Stimulated activated CD8-positive, alpha-beta memory T cell treated with anti-CD3 and anti-CD28 coated beads, Interleukin-7, amount 100 ng/mL, for 24 hours (primary cell): ENCODE measurements around the gene B3GALNT1.
"Not testable (repeated sequence)": the region's sequence is repeated elsewhere in the genome, so short reads cannot be mapped to it uniquely, and the experiment has no call there.

Experiments used
- DNase-seq: peaks from one replicate; pipeline ENCODE4 v3.0.0-alpha.2; 2020; ENCODE audit warnings: low read depth

Gene B3GALNT1

DNA sequence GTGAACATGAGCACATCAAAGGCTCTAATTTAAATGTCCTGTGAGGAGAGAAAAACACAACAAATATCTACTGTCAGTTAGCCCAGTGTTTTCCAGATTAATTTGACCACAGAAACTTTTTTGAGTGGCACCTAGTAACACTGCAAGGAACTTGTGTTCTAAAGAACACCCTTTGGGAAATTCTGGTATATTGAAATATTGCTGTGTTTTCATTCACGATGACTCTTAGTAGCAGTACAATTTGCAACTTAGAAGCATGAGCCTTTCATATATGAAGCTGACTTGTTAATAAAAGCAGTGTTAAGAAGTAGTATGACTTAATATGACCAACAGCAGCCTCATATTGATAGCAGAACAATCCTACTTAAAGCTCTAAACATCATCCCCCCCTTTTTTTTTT is 32.0 kb downstream of the B3GALNT1 start:
- no peak for DNase-seq

DNA sequence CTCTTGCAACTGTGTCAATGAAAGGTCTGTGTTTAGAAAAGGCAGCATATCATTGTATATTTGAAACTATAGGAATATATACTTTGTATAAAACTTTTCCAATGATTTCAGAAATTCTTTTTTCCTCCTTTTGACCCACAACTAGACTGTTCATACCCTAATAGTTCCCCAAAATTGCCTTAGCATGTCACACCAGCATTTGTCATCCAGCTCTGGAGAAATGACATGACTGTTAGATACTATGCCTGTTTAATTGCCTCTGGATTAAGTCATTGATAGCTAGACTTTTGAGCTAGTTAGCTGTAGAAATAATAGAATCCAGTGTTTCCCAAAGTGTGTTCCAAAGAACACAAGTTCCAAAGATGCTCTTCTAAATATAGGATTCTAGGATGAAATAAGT is 32.4 kb downstream of the B3GALNT1 start:
- no peak for DNase-seq

DNA sequence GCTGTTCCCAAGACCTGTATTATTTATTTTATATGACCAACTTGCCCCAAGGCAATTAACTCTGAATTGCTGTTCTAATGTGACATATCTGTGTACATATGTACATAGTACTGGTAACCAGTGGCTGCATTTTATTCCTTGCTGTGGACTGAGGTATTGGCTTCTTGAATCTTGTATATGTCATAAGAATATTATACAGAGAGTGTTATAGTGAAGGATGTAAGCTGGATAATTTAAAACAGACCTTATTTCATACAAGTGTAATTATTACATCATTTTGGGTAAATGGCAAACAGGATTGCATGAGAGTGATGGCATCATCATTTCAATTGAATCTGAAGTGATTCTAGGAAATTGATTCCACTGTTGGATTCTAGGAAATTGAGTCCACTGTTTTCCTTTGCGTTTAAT is 32.9 kb downstream of the B3GALNT1 start:
- no peak for DNase-seq

GRCh38 chr3:161070980-161071663 is 34.0 kb downstream of the B3GALNT1 start:
- DNase-seq: no peak

- no peak for DNase-seq
Measured at GRCh38 chr3:161070252-161070930, 34.8 kb downstream of the B3GALNT1 start.

DNA sequence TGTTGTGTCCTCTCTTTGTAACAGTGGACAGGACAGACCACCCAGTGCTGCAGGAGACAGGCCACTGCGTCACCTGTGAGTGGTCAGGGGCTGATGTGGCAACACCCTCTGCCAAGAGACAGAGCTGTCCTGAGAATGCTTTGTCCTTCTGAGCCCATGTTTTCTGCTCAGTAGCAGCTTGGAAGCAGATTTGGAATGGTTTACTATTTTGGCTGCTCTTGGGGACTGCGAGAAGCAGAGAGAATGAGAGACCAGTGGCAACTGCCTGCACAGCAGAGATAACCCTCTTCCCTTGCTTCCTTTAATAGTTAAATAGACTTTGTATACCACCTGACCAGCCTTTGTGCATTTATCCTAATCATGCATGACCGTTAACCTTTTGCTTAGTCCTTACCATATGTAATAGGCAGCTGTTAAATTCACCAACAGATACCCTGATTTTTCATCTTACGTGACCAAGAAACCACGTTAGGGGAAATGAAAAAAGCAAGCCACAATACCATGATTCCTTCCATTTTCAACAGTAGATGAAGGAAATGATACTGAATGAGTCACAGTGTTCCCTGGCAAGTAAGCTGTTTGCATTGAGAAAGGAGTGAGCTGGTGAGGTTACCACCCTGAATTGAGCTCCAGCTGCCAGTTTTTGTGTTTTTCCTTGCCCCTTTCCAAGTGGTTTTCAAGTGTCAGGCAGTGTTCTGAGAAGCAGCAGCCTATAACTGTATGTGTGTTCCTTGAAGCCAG is 35.5 kb downstream of the B3GALNT1 start:
- DNase-seq: no peak

DNA sequence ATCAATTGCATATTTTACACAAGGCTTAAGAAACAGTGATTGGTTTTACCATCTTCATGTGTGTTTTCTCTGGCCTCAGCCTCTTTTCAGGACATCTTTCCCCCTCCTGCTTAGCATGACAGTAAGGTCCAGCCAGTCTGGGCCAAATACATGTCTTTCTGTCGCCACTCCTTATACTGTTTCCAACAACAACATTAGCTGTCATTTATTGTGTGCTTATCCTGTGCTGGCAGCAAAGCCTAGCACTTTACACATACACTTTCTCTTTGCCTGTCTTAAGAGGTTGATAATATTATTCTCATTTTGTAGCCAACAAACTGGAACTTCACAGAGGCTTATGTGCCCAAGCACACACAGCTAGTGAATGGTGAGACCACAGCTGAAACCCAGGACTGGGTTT is 37.8 kb downstream of the B3GALNT1 start:
- DNase-seq: no peak

DNA sequence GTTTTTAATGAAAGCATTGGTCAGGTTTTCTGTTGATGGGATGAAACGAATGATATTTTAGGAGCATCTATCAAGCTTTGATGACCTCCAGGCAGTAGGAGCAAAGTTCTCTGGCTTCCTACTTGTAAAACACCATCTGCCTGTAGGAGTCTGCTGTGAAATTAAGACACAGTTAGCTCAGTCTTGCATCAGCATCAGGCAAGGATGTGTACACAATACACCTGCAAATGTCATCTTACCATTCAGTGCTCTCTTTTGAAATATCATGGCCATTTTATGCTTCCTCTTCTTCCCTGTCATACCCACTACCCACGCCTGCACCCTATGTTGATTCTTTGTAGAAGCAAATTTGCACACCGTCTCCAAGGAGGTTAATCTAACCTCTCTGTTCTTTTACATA is 38.2 kb downstream of the B3GALNT1 start:
- no peak for DNase-seq

- no peak for DNase-seq
Measured at GRCh38 chr3:161064413-161064812, 40.7 kb downstream of the B3GALNT1 start.

DNA sequence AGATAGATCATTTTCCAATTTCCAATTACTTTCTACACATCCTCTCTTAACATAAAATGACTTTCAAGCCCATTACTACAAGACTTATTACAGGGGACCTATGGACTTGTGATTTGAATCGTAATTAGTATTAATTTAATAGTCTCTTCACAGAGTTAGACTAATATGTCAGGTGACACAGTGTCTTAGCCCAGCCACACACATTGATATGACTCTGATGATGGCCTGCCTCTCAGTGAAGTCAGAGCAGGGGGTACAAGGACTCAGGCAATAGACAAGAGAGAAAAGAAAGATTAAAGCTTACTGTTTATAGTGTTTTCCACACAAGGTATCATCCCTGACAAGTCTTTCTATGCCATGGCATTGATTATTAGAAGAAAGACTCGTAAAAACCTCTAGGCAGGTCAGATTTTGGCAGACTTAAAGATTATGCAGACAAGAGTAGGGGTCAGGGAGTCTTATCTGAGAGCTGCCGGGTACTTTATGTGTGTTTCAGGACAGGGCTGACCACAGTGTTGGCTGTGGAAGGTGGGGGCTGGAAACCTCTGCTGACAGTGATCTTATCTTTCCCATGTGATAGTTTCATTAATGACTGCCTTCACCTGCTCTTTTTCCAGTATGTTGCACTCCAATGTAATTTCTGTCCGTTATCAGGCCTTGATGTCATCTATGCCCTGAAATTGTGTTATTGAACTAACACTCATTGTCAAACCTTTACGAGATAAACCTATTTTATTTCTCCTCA is 50.1 kb downstream of the B3GALNT1 start:
- no peak for DNase-seq

DNA sequence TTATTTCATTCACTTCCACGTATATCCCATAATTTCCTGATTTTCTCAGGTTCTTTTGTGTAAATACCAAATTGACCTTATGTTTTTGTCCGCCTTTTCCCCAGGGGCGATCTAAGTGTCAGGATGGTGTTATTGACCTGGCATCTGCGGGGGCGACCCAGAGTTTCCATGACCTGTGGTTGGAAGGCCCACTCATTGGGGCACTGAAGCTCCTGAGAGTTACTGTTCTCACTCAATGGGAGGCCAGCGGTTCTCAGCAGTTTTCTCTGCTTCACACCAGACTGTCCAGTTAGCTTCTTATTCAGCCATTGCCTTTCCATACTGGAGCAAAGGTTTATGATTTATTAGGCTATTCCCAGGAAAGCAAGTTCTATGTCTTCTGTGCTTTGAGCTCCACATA is 53.3 kb downstream of the B3GALNT1 start:
- DNase-seq: no peak

DNA sequence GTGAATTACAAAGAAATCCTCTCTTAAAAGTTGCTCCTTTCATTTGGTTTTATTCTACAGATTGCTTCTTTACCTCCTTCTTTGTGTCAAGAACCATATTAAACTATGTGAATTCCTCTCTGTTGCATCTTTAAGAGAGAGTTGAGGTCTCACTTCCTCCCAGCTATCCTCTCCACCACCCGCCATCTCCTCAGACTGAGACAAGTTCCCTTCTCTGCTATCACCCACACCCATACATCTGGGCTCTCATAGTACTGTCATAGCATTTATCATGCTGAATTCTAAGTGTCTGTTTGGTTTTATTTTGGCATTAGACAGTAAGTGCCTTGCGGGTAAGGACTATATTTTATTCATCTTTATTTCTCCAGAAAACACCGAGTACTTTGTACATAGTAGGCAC is 54.2 kb downstream of the B3GALNT1 start:
- DNase-seq: no peak

DNA sequence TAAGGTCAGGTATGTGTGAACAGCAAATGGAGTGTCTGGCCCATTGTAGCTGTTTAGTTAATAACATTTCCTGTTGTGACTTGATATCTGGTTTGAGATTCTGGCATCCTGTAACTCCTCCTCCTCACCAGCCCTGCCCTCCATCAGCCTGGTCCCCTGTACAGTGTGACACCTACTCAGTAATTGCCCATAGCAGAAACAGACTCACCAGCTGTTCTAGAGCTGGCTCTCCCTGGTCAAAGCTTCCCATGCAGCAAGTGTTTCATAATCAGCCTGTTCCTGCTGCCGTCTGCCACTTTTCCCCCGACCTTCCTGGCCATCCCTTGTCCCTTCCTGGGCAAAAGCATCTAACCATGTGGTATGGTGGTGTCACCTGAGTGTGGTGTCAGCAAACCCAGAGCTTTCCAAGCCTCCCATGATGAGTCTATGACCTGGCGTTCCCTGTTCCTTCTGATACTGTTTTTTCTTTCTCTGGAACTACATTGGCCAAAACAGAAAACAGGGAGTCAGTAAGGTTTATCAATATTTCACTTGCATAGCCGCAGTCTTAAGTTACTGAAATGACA is 55.4 kb downstream of the B3GALNT1 start:
- no peak for DNase-seq

DNA sequence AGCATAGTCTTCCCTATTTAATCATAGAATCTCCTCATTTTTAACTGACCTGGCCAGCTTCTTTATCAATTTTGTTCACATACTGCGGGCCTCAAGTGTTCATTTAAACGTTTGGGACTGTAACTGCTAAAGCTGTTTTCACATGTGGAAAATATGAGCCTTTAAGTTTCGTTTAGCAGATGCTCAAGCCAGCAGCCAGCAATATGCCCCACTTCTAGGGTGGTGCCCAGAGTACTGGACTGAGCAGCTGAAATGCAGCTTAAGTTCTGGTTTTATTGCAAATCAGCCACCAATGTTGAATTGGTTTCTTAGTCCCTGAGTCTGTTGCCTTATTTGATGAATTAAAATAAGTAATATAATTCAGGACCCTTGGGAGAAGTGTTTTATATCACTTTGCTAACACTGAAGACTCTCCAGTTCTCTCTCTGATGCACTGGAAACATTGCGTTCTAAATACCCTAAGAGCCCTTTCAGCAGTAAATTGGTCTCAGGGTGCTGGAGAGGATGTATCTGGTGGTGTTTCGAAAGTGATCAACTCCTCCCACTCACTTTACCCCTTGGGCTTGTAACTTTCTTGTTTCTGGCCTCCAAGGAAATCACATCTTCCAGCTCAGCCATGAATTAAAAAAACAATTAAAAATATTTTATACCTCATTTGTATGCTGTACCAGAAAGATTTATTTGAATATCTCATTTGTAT is 61.7 kb downstream of the B3GALNT1 start:
- no peak for DNase-seq

- no peak for DNase-seq
Measured at GRCh38 chr3:161042023-161042501, 63.1 kb downstream of the B3GALNT1 start.

DNA sequence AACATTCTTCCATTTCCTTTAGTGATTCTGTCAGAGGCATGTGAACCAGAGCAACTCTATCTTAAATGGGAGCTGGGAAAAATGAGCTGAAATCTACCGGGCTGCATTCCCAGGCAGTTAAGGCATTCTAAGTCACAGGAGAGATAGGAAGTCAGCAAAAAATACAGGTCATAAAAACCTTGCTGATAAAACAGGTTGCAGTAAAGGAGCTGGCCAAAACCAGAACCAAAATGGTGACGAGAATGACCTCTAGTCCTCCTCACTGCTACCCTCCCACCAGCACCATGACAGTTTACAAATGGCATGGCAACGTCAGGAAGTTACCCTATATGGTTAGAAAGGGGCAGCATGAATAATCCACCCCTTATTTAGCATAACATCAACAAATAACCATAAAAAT is 66.4 kb downstream of the B3GALNT1 start:
- no peak for DNase-seq

DNA sequence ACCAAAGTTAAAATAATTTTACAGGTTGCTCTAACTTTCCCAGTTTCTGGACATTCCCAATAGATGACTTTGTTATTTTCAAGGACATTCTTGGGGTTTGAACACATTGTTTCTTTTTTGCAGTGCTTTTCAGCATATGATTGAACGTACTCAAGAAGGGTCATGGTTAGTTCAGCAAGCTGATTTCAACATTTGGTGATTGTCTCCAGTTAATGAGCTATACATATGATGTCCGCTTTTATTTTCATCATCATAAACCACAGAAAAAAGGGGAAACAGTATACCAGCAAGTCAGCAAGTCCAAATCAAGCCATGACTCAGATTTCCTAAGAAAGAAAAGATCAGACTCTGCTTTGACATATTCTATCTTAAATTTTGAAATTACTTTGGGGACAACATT is 69.4 kb downstream of the B3GALNT1 start:
- no peak for DNase-seq

- DNase-seq: not testable (repeated sequence)
Measured at GRCh38 chr3:161034913-161035550, 70.1 kb downstream of the B3GALNT1 start.
